Measurements from ENCODE around the gene MAN1B1.

MAN1B1 gene
- long read RNA-seq, full-length matches to known transcripts, result 800 of 908 reads
- long read RNA-seq, partial matches to known transcripts, result 11 of 908 reads
- long read RNA-seq, other reads (novel, unspliced or antisense), result 97 of 908 reads

- peak; percentile 99 to 100 for DNase-seq (ENCODE audit: low read depth in 1 of 2, low spot score in 1 of 2)
- peak within 1 kb of the TSS; percentile 90 for H3K27ac ChIP-seq (replicated peaks)
- H3K4me3 ChIP-seq (replicated peaks; ENCODE audit: insufficient read depth, low read length), result peak within 1 kb of the TSS; percentile 59
- H3K27me3 ChIP-seq (ENCODE audit: insufficient read depth, poor library complexity, severe bottlenecking), result no peaks in the 10 kb centered on the region
- TF ChIP-seq POLR2AphosphoS5 (IDR thresholded peaks at IDR 0.05; ENCODE audit: low read depth), result peak; percentile 31; the same call in 1 of the 2 replicates
- TF ChIP-seq GABPA (IDR thresholded peaks at IDR 0.05; ENCODE audit: low read depth), result no peak
- peak; percentile 52; the same call in 1 of the 2 replicates for TF ChIP-seq SPI1 (IDR thresholded peaks at IDR 0.05; ENCODE audit: borderline replicate concordance, low read depth)
- TF ChIP-seq, protein P1, sequence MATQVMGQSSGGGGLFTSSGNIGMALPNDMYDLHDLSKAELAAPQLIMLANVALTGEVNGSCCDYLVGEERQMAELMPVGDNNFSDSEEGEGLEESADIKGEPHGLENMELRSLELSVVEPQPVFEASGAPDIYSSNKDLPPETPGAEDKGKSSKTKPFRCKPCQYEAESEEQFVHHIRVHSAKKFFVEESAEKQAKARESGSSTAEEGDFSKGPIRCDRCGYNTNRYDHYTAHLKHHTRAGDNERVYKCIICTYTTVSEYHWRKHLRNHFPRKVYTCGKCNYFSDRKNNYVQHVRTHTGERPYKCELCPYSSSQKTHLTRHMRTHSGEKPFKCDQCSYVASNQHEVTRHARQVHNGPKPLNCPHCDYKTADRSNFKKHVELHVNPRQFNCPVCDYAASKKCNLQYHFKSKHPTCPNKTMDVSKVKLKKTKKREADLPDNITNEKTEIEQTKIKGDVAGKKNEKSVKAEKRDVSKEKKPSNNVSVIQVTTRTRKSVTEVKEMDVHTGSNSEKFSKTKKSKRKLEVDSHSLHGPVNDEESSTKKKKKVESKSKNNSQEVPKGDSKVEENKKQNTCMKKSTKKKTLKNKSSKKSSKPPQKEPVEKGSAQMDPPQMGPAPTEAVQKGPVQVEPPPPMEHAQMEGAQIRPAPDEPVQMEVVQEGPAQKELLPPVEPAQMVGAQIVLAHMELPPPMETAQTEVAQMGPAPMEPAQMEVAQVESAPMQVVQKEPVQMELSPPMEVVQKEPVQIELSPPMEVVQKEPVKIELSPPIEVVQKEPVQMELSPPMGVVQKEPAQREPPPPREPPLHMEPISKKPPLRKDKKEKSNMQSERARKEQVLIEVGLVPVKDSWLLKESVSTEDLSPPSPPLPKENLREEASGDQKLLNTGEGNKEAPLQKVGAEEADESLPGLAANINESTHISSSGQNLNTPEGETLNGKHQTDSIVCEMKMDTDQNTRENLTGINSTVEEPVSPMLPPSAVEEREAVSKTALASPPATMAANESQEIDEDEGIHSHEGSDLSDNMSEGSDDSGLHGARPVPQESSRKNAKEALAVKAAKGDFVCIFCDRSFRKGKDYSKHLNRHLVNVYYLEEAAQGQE (IDR thresholded peaks at IDR 0.05; ENCODE audit: insufficient replicate concordance, low read depth), result no peak
- no peak for TF ChIP-seq CTCF (IDR thresholded peaks at IDR 0.05; ENCODE audit: insufficient read depth, low read length)
Measured at GRCh38 chr9:137086531-137087408, at the start of gene MAN1B1. Gene MAN1B1, plus strand, starts transcription at chr9:137086985. Its CDS starts 15 bp downstream, at chr9:137087000.

DNA sequence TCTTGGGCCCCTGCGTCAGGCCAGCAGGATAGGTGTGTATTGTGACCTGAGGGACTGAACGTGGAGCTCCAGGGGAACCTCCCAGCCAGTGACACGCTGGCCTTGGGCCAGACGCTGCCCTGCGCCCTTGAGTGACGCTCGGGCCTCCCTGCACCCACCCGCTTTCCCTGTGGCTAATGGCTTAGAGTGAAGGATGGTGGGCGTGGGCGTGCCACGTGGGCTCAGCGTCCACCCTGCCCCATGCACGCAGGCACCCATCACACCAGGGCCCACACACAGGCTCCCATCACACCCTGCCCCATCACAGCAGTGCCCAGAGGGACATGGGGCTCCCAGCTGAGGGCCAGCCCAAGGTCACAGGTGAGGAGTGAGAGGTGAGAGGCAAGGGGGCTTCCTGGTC is 49.8 kb upstream of the MAN1B1 start:
- no peak overlapping the region for H3K27ac ChIP-seq (replicated peaks)
- no peaks in the 10 kb centered on the region for H3K27me3 ChIP-seq (ENCODE audit: insufficient read depth, poor library complexity, severe bottlenecking)
- H3K4me3 ChIP-seq (replicated peaks; ENCODE audit: insufficient read depth, low read length), result no peak overlapping the region
- peak; percentile 88 for TF ChIP-seq POLR2AphosphoS5 (IDR thresholded peaks at IDR 0.05; ENCODE audit: low read depth)
- TF ChIP-seq SPI1 (IDR thresholded peaks at IDR 0.05; ENCODE audit: borderline replicate concordance, low read depth), result no peak
- no peak for DNase-seq (ENCODE audit: low read depth in 1 of 2, low spot score in 1 of 2)

- TF ChIP-seq POLR2AphosphoS5 (IDR thresholded peaks at IDR 0.05; ENCODE audit: low read depth) (peak; percentile 69), GABPA (IDR thresholded peaks at IDR 0.05; ENCODE audit: low read depth) (no peak)
- TF ChIP-seq, protein P1 (IDR thresholded peaks at IDR 0.05; ENCODE audit: insufficient replicate concordance, low read depth), result no peak
- no peak for DNase-seq (ENCODE audit: low read depth in 1 of 2, low spot score in 1 of 2)
- Histone ChIP-seq H3K27me3 (ENCODE audit: insufficient read depth, poor library complexity, severe bottlenecking) (no peaks in the 10 kb centered on the region), H3K4me3 (replicated peaks; ENCODE audit: insufficient read depth, low read length) (no peak overlapping the region), H3K27ac (replicated peaks) (no peak overlapping the region)
Measured at GRCh38 chr9:137037483-137037882, 49.3 kb upstream of the MAN1B1 start.

DNA sequence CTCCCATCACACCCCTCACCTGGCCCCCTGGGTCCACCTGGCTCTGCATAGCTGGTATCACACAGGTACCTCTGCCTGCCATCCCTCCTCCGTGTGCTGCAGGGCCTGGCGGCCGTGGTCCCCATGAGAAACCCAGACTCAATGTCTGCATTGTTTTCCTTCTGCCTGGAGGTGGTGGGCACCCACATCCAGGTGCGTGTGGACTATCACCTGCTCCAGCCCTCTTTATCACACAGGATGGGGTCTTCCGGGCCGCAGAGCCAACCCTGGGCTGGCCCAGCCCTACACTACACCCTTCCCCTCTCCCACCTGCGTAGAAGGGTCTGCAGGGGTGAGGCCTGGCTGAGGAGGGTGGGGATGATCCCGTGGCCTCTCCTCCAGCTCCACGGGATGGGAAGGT is 47.9 kb upstream of the MAN1B1 start:
- Histone ChIP-seq H3K27me3 (ENCODE audit: insufficient read depth, poor library complexity, severe bottlenecking) (peaks cover under 1% of the 10 kb centered on the region), H3K4me3 (replicated peaks; ENCODE audit: insufficient read depth, low read length) (no peak overlapping the region), H3K27ac (replicated peaks) (no peak overlapping the region)
- TF ChIP-seq POLR2AphosphoS5 (IDR thresholded peaks at IDR 0.05; ENCODE audit: low read depth) (peak; percentile 94), GABPA (IDR thresholded peaks at IDR 0.05; ENCODE audit: low read depth) (no peak), CTCF (IDR thresholded peaks at IDR 0.05; ENCODE audit: insufficient read depth, low read length) (no peak), SPI1 (IDR thresholded peaks at IDR 0.05; ENCODE audit: borderline replicate concordance, low read depth) (no peak)
- TF ChIP-seq, protein P1 (IDR thresholded peaks at IDR 0.05; ENCODE audit: insufficient replicate concordance, low read depth), result no peak
- DNase-seq (ENCODE audit: low read depth in 1 of 2, low spot score in 1 of 2), result no peak
